Measurements from ENCODE around the gene SLC16A5.
A peak's percentile ranks its signal among the peaks of the same experiment; 100 is the strongest.

SLC16A5 gene

GRCh38 chr17:75079023-75079373 lies 8.8 kb upstream of the SLC16A5 start:
- no peak for DNase-seq (ENCODE audit: low read depth in 2 of 2)
- H3K4me3 ChIP-seq (replicated peaks in 1 of 2; ENCODE audit: low read depth in 2 of 2, low read length in 2 of 2): no peak overlapping the region
- TF ChIP-seq, protein P1, sequence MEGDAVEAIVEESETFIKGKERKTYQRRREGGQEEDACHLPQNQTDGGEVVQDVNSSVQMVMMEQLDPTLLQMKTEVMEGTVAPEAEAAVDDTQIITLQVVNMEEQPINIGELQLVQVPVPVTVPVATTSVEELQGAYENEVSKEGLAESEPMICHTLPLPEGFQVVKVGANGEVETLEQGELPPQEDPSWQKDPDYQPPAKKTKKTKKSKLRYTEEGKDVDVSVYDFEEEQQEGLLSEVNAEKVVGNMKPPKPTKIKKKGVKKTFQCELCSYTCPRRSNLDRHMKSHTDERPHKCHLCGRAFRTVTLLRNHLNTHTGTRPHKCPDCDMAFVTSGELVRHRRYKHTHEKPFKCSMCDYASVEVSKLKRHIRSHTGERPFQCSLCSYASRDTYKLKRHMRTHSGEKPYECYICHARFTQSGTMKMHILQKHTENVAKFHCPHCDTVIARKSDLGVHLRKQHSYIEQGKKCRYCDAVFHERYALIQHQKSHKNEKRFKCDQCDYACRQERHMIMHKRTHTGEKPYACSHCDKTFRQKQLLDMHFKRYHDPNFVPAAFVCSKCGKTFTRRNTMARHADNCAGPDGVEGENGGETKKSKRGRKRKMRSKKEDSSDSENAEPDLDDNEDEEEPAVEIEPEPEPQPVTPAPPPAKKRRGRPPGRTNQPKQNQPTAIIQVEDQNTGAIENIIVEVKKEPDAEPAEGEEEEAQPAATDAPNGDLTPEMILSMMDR (IDR thresholded peaks at IDR 0.05; ENCODE audit: low read depth, low read length): no peak

- TF ChIP-seq, protein P1 (IDR thresholded peaks at IDR 0.05; ENCODE audit: low read depth, low read length): no peak
- no peak for DNase-seq (ENCODE audit: low read depth in 2 of 2)
- H3K4me3 ChIP-seq (replicated peaks in 1 of 2; ENCODE audit: low read depth in 2 of 2, low read length in 2 of 2): no peak overlapping the region
Measured at GRCh38 chr17:75081611-75082540, 5.9 kb upstream of the SLC16A5 start.

DNA sequence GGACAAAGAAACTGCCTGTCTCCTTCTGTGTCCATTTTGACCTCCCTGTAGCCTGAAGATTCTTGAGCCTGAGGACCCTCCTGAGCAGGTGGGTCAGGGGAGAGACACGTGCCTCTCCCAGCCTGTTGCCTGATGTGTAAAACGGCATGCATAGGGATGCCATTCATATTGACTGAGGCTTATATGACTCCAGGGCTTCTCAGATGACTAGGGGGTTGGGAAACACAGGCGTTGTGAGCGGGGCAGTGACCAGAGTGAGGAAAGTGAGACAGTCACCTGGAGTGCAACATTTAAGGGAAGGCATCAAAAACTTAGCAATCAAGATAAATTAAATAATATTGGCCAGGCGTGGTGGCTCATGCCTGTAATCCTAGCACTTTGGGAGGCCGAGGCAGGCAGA lies 5.1 kb upstream of the SLC16A5 start:
- no peak overlapping the region for H3K4me3 ChIP-seq (replicated peaks in 1 of 2; ENCODE audit: low read depth in 2 of 2, low read length in 2 of 2)
- TF ChIP-seq, protein P1 (IDR thresholded peaks at IDR 0.05; ENCODE audit: low read depth, low read length): no peak
- DNase-seq (ENCODE audit: low read depth in 2 of 2): no peak

GRCh38 chr17:75084039-75084660 lies 3.6 kb upstream of the SLC16A5 start:
- TF ChIP-seq, protein P1 (IDR thresholded peaks at IDR 0.05; ENCODE audit: low read depth, low read length): no peak
- no peak overlapping the region for H3K4me3 ChIP-seq (replicated peaks in 1 of 2; ENCODE audit: low read depth in 2 of 2, low read length in 2 of 2)
- peak; percentile 32 to 83 for DNase-seq (ENCODE audit: low read depth in 2 of 2)

- H3K4me3 ChIP-seq (replicated peaks in 1 of 2; ENCODE audit: low read depth in 2 of 2, low read length in 2 of 2): no peak overlapping the region
- no peak for DNase-seq (ENCODE audit: low read depth in 2 of 2)
- TF ChIP-seq, protein P1 (IDR thresholded peaks at IDR 0.05; ENCODE audit: low read depth, low read length): no peak
Measured at GRCh38 chr17:75086496-75087181, 1.1 kb upstream of the SLC16A5 start.

GRCh38 chr17:75087182-75087557 lies 584 bp upstream of the SLC16A5 start:
- peak overlapping the region; percentile 33 to 51 for H3K4me3 ChIP-seq (replicated peaks in 1 of 2; ENCODE audit: low read depth in 2 of 2, low read length in 2 of 2)
- TF ChIP-seq, protein P1 (IDR thresholded peaks at IDR 0.05; ENCODE audit: low read depth, low read length): no peak
- DNase-seq (ENCODE audit: low read depth in 2 of 2): no peak
